Nephron (organoid): ENCODE measurements around the gene HLTF.

Experiments used
- H3K27ac Mint-ChIP-seq, 3 experiments: 2 replicates each; pipeline ENCODE4 v1.8.0; 2020; ENCODE audit warnings: mixed read lengths in 3 of 3, mild to moderate bottlenecking in 2 of 3, moderate library complexity in 1 of 3
- H3K27me3 Mint-ChIP-seq: 2 replicates; pipeline ENCODE4 v1.8.0; 2021; ENCODE audit warnings: low read depth, mild to moderate bottlenecking, moderate library complexity, mixed read lengths
- H3K36me3 Mint-ChIP-seq: 2 replicates; pipeline ENCODE4 v1.8.0; 2020; ENCODE audit warnings: low read depth, mixed read lengths
- H3K4me1 Mint-ChIP-seq: 2 replicates; pipeline ENCODE4 v1.8.0; 2020; ENCODE audit warnings: mixed read lengths
- H3K4me3 Mint-ChIP-seq, 3 experiments: 2 replicates each; pipeline ENCODE4 v1.8.0; 2020; ENCODE audit warnings: mild to moderate bottlenecking in 3 of 3, mixed read lengths in 3 of 3, moderate library complexity in 2 of 3
- H3K9me3 Mint-ChIP-seq: 2 replicates; pipeline ENCODE4 v1.8.0; 2020; ENCODE audit warnings: mixed read lengths
- TF ChIP-seq, protein P1 (sequence below), 3 experiments: fragments of 200-600 bp; sonication (generic); IDR thresholded peaks; one replicate each; pipeline ENCODE4 v1.5.0; 2021; ENCODE audit warnings: antibody characterized with exemption in 3 of 3; ENCODE audit not compliant: unreplicated experiment in 3 of 3

HLTF gene

DNA sequence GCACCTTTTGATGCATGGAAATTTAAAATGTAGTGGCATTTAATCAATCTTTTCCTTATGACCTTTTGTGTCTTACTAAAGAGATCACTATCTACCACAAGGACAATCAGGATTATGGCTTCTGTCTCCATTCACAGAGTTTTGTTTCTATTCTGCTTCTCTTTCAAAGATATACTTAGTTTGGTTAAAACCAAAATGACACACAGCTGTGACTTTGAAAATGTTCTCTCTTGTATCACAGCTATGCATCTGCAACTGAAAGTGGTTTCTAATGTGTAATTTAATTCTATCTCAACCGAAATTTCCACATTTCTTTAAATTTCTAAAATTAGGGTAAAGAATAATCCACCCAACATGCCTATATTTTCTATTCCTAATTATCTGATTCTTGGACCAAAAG is 27.7 kb downstream of the HLTF start:
- Mint-ChIP-seq H3K4me1 (no peaks in the 10 kb centered on the region), H3K27me3 (no peaks in the 10 kb centered on the region), H3K36me3 (peaks cover 77% of the 10 kb centered on the region), H3K4me3 (no peak overlapping the region), H3K27ac (no peak overlapping the region), H3K9me3 (no peaks in the 10 kb centered on the region)
- TF ChIP-seq, protein P1, sequence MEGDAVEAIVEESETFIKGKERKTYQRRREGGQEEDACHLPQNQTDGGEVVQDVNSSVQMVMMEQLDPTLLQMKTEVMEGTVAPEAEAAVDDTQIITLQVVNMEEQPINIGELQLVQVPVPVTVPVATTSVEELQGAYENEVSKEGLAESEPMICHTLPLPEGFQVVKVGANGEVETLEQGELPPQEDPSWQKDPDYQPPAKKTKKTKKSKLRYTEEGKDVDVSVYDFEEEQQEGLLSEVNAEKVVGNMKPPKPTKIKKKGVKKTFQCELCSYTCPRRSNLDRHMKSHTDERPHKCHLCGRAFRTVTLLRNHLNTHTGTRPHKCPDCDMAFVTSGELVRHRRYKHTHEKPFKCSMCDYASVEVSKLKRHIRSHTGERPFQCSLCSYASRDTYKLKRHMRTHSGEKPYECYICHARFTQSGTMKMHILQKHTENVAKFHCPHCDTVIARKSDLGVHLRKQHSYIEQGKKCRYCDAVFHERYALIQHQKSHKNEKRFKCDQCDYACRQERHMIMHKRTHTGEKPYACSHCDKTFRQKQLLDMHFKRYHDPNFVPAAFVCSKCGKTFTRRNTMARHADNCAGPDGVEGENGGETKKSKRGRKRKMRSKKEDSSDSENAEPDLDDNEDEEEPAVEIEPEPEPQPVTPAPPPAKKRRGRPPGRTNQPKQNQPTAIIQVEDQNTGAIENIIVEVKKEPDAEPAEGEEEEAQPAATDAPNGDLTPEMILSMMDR (IDR thresholded peaks at IDR 0.05; ENCODE audit: unreplicated experiment in 3 of 3): no peak

DNA sequence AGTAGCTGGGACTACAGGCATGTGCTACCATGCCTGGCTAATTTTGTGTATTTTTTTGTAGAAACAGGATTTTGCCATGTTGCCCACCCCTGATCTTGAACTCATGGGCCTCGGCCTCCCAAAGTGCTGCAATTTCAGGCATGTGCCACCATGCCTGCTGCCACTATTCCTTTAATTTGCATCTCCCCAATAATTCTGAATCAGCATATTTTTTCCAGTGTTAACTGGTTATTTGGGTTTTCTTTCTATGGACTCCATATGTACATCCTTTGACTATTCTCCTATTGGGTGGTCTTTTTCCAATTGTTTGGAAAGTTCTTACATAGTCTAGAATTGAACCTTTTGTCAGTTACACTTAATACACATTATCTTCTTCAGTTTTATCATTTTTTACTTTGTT is 28.1 kb downstream of the HLTF start:
- Mint-ChIP-seq H3K4me3 (no peak overlapping the region), H3K36me3 (peaks cover 77% of the 10 kb centered on the region), H3K27me3 (no peaks in the 10 kb centered on the region), H3K9me3 (no peaks in the 10 kb centered on the region), H3K4me1 (no peaks in the 10 kb centered on the region), H3K27ac (no peak overlapping the region)
- TF ChIP-seq, protein P1 (IDR thresholded peaks at IDR 0.05; ENCODE audit: unreplicated experiment in 3 of 3): no peak

DNA sequence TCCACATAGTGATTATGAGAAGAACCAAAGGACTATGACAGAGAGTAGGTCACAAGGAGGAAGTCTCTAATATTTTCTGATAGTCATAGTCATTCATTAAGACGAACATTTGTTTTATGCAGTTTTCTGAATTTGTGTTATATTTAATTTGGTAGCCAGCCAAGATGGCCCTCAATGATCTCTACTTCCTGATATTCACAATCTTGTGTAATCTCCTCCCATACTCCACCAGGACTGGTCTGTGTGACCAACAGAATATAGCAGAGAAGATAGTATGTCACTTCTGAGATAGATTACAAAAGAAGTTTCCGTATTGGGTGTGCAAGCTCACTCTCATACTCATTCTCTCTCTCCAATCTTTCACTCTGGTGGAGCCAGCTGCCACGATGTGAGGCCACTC is 30.8 kb downstream of the HLTF start:
- Mint-ChIP-seq H3K36me3 (peaks cover 86% of the 10 kb centered on the region), H3K27me3 (no peaks in the 10 kb centered on the region), H3K4me1 (no peaks in the 10 kb centered on the region), H3K27ac (no peak overlapping the region), H3K9me3 (no peaks in the 10 kb centered on the region), H3K4me3 (no peak overlapping the region)
- TF ChIP-seq, protein P1 (IDR thresholded peaks at IDR 0.05; ENCODE audit: unreplicated experiment in 3 of 3): no peak

DNA sequence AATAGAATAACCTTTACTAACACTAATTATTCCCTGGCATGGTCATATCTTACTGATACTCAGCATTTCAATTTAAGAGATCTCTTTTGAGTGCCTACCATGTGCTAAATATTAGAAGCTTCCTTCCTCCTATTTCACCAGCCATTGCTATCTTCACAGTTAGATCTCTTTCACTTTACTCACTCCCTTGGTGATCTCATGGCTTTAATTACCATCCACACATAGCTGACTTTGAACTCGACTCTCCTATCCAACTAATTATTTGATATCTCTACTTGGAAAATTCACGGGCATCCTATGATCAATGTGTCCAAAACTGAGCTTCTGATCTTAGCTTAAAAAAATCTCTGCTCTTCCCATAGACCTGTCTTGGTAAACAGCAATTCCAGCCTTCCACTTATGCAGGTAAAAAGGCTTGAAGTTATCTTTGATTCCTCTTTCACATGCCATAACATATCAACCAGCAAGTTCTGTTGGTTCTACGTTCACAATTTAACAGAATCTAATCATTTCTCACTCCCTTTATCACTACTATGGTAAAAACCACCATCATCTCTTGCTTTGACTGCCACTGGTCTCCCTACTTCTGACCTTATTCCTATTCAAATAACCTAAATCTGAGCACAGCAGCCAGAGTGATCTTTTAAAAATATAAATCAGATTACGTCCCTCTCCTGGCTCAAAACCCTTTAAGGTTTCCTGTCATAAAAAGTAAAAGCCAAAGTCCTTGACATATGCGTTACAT is 41.8 kb downstream of the HLTF start:
- Mint-ChIP-seq H3K4me1 (no peaks in the 10 kb centered on the region), H3K36me3 (peaks cover 62% of the 10 kb centered on the region), H3K27me3 (no peaks in the 10 kb centered on the region), H3K4me3 (no peak overlapping the region), H3K9me3 (no peaks in the 10 kb centered on the region), H3K27ac (no peak overlapping the region)
- TF ChIP-seq, protein P1 (IDR thresholded peaks at IDR 0.05; ENCODE audit: unreplicated experiment in 3 of 3): no peak

DNA sequence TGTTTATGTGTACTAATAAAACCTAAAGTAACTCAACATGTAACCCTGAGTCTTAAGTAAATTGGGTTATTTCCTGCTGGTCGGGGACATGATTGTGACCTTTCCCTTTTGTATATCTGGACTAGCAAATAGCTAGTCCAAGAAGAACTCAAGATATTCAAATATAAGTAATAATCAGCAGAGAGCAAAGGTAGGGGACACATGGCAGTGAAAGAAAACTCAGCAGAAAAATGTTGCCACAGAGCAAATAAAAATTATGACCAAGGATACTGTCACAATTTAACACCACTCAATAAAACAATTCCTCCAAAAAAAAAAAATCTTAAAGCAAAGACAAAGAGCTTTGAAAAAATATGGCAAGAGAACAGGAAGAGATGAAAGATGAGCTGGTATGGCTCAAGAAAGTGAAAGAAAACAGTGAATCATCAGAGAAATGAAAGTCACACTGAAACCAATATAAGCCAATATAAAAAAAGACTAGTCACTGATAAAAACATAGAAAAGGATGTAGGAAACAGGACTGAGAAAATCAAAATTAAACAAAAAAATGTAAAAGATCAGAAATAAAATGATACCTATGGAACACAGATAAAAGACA is 43.4 kb downstream of the HLTF start:
- Mint-ChIP-seq H3K4me1 (no peaks in the 10 kb centered on the region), H3K27ac (no peak overlapping the region), H3K27me3 (no peaks in the 10 kb centered on the region), H3K9me3 (no peaks in the 10 kb centered on the region), H3K4me3 (no peak overlapping the region), H3K36me3 (peaks cover 62% of the 10 kb centered on the region)
- TF ChIP-seq, protein P1 (IDR thresholded peaks at IDR 0.05; ENCODE audit: unreplicated experiment in 3 of 3): no peak

DNA sequence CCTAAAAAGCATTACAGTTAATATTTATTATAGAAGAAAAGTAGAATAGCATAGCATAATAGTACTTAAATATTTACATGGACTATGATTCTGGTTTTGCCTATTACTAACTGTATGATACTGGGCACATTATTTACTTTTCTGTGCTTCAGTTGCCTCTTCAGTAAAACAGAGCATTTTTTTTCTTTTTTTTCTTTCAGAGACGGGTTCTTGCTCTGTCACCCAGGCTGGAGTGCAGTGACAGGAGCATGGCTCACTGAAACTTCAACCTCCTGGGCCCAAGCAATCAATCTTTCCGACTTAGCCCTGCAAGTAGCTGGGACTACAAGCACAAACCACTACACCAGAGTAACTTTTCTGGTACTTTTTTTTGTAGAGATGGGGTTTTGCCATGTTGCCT is 48.0 kb downstream of the HLTF start:
- no peaks in the 10 kb centered on the region for H3K9me3 Mint-ChIP-seq

More for the DNA sequence above, 48.0 kb downstream of the HLTF start:
- H3K4me3 Mint-ChIP-seq: no peak overlapping the region
- H3K27me3 Mint-ChIP-seq: no peaks in the 10 kb centered on the region
- no peak overlapping the region for H3K27ac Mint-ChIP-seq
- TF ChIP-seq, protein P1 (IDR thresholded peaks at IDR 0.05; ENCODE audit: unreplicated experiment in 3 of 3): no peak
- H3K36me3 Mint-ChIP-seq: peaks cover 60% of the 10 kb centered on the region
- H3K4me1 Mint-ChIP-seq: no peaks in the 10 kb centered on the region
